ELR (cell line): ENCODE results near the gene GGNBP2.
"Not testable (repeated sequence)": the region's sequence is repeated elsewhere in the genome, so short reads cannot be mapped to it uniquely, and the experiment has no call there.

ENCODE experiments used
- DNase-seq: peaks from one replicate; pipeline ENCODE4 v3.0.0-alpha.2; 2015; ENCODE audit warnings: low read depth

The GGNBP2 gene, protein sequence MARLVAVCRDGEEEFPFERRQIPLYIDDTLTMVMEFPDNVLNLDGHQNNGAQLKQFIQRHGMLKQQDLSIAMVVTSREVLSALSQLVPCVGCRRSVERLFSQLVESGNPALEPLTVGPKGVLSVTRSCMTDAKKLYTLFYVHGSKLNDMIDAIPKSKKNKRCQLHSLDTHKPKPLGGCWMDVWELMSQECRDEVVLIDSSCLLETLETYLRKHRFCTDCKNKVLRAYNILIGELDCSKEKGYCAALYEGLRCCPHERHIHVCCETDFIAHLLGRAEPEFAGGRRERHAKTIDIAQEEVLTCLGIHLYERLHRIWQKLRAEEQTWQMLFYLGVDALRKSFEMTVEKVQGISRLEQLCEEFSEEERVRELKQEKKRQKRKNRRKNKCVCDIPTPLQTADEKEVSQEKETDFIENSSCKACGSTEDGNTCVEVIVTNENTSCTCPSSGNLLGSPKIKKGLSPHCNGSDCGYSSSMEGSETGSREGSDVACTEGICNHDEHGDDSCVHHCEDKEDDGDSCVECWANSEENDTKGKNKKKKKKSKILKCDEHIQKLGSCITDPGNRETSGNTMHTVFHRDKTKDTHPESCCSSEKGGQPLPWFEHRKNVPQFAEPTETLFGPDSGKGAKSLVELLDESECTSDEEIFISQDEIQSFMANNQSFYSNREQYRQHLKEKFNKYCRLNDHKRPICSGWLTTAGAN

GRCh38 chr17:36544307-36545076 lies at the start of gene GGNBP2:
TSS of gene GGNBP2 (plus strand) at chr17:36544919. CDS start at chr17:36545725, 806 bp downstream.
- peak; percentile 97 for DNase-seq

- DNase-seq = no peak
These were observed 49.6 kb upstream of the GGNBP2 start for GRCh38 chr17:36495076-36495578.

GRCh38 chr17:36496018-36496789 lies 48.5 kb upstream of the GGNBP2 start:
- no peak for DNase-seq

DNA sequence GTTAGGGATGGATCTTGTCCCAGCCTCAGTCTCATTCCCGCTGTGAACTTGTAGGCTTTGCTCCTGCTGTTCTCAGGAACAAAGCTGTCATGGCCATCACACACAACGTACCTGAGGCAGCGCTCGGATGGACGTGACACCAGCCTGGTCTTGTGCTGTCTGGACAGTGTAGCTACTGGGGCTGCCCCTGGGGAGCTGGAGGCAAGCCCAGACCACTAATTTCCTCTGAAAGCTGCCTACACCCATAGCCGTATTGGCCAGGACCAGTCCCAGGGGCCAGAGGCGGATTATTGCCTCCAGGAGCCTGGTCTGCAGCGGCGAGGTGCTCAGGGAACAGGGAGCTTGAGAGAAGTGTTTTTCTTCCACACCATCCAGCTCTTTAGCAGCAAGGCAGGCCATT lies 46.6 kb upstream of the GGNBP2 start:
- no peak for DNase-seq

DNA sequence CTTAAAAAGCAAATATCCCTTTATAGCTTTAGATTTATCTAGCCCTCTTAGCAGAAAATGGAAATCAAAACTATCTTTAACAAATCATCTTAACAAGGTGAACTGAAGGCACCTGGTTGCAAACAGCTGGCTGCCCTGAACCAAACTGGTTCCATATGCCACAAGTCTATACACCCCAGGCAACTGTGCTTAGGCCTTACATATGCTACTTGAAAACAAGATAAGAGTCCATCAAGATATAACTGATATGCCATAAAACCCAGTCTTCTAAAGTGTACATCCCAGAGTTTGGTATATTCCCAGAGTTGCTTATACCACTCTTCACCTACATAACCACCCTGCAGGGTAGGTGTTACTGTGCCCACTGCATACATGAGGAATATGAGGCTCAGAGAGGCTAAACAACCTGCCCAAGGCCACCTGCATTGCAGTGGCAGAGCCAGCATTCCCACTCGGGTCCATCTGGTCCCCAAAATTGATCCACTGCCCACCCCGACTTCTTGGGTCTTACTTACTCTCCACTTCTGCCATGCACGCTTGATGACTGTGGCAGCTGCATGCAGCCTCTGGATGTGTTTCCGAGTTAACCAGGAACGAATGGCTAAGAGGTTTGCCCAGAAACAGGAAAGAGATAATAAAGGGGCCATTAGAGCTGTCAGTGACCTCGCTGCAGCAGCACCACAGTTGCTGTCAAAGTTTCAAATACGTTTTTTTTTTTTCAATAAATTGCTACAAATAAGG lies 46.0 kb upstream of the GGNBP2 start:
- no peak for DNase-seq

DNA sequence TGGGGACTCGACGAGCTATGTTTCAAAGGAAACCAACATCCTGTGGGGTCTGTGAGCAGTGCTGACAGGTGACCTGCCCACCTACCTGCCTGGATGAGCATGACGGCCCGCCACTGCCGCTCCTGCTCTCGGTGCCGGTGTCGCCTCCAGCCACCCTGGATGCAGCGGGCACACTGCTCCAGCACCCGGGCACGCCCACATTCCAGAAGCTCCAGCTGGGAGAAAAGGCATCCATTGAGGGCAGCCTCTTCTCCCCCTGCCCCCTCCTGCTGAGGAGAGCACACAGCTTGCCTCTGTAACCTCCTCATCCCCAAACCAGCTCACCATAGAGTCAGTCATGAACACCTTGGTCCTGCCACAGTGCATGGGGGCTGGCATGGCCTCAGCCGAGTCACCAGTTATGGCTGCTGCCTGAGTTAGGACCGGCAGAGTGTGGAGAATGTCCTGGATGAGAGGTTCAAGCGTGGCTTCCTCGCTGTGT lies 43.9 kb upstream of the GGNBP2 start:
- DNase-seq = no peak

DNA sequence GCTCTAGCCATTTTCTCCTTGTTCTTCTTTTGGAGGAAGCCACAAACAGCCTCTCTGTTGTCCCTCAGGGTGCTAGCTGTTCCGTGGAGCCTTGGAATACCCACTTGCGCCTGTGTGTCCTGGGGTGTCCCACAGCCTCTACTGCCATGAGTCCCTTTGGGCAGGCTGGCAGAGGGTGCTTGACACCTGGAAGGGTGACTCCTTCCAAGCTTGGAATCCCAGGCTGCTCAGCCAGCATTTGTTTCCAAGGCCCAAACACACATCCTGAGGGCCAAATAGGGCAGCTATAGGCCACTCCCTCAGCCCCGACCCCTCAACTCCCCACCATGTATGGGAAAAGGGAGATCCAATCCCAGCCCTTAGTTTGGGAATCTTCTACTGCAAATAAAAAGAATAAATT lies 43.4 kb upstream of the GGNBP2 start:
- no peak for DNase-seq

DNA sequence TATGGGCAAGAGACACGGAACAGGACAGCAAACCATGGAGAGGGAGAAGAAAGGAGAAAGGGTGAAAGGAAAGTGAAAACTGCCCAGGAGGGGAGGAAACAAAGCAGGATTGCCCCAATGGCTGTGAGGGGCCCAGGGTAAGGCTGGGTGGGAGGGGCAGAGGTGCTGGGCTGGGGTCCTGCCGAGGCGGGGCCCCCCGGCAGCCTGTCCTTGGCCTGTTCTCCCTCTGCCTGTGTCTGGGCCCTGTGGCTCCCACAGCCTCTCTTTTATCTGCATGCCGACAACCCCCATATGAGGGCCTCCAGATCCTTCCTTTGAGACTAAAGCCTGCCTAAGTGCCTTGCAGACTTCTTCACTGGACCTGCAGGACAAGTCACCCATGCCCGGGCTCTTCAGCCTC lies 42.8 kb upstream of the GGNBP2 start:
- DNase-seq = no peak

- no peak for DNase-seq
These were observed 41.1 kb upstream of the GGNBP2 start for GRCh38 chr17:36503456-36504155.

- DNase-seq = no peak
These were observed 40.6 kb upstream of the GGNBP2 start for GRCh38 chr17:36504156-36504545.

DNA sequence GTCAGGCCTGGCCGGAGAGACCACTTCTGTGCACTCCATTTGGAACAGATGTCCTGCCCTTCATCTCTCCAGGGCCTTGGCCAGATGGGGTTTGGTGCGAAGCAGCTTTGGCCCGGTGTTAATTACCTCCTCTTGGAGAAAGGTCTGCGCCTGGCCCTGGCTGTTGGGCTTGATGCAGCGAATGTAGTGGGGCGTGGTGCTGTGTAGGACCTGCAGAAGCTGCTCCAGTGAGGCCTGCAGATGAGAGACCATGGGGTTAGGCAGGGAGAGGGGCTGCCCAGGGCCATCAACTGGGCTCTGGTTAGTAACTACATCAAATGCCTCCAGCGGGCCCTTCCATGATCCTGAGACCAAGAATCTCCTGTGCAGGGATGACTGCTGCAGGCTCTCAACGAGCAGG lies 39.5 kb upstream of the GGNBP2 start:
- no peak for DNase-seq

GRCh38 chr17:36506249-36506826 lies 38.4 kb upstream of the GGNBP2 start:
- DNase-seq = no peak

GRCh38 chr17:36506831-36507230 lies 37.9 kb upstream of the GGNBP2 start:
- DNase-seq = no peak

GRCh38 chr17:36507266-36507665 lies 37.5 kb upstream of the GGNBP2 start:
- DNase-seq = no peak

- DNase-seq = not testable (repeated sequence)
These were observed 36.3 kb upstream of the GGNBP2 start for GRCh38 chr17:36508439-36508838.

- DNase-seq = no peak
These were observed 35.3 kb upstream of the GGNBP2 start for GRCh38 chr17:36509272-36509985.

GRCh38 chr17:36510636-36511035 lies 34.1 kb upstream of the GGNBP2 start:
- DNase-seq = no peak

- DNase-seq = no peak
These were observed 33.5 kb upstream of the GGNBP2 start for GRCh38 chr17:36511216-36511615.

GRCh38 chr17:36512641-36513040 lies 32.1 kb upstream of the GGNBP2 start:
- DNase-seq = no peak
